DMS53 (cell line): Measurements from ENCODE around the gene OTOG.
A peak's percentile ranks its signal among the peaks of the same experiment; 100 is the strongest.

Experiments used
- DNase-seq: peaks from one replicate; lab custom pipeline; 2025; lab: John Stamatoyannopoulos, UW

OTOG gene, protein sequence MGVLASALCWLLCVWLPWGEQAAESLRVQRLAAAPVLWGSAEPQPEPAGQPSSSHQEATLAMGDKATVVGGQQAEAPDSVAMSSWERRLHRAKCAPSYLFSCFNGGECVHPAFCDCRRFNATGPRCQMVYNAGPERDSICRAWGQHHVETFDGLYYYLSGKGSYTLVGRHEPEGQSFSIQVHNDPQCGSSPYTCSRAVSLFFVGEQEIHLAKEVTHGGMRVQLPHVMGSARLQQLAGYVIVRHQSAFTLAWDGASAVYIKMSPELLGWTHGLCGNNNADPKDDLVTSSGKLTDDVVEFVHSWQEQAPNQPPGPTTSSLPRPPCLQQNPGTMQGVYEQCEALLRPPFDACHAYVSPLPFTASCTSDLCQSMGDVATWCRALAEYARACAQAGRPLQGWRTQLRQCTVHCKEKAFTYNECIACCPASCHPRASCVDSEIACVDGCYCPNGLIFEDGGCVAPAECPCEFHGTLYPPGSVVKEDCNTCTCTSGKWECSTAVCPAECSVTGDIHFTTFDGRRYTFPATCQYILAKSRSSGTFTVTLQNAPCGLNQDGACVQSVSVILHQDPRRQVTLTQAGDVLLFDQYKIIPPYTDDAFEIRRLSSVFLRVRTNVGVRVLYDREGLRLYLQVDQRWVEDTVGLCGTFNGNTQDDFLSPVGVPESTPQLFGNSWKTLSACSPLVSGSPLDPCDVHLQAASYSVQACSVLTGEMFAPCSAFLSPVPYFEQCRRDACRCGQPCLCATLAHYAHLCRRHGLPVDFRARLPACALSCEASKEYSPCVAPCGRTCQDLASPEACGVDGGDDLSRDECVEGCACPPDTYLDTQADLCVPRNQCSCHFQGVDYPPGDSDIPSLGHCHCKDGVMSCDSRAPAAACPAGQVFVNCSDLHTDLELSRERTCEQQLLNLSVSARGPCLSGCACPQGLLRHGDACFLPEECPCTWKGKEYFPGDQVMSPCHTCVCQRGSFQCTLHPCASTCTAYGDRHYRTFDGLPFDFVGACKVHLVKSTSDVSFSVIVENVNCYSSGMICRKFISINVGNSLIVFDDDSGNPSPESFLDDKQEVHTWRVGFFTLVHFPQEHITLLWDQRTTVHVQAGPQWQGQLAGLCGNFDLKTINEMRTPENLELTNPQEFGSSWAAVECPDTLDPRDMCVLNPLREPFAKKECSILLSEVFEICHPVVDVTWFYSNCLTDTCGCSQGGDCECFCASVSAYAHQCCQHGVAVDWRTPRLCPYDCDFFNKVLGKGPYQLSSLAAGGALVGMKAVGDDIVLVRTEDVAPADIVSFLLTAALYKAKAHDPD (N-terminal part only)

GRCh38 chr11:17547051-17547577 is at the start of gene OTOG:
Gene OTOG, plus strand, starts transcription at chr11:17547259. Its CDS starts 114 bp downstream, at chr11:17547373.
- DNase-seq, result peak; percentile 23

DNA sequence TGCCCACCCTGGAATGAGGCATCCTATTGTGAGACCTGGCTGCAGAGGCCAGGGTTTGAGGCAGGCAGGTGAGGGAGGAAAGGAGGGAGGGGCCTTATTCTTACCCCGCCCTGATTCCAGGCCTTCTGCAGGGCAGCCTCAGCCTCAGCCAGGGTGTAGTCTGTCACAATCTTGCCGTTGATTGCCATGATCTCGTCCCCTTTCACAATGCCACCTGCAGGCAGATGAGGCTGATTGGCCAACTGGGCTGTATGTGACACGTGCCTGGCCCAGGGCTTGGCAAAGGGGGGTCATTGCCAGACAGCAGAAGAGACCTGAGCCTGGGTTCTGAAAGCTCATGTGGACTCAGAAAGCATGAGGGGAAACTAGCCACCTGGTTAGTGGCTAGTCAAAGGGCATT is 49.0 kb upstream of the OTOG start:
- DNase-seq, result peak; percentile 86

GRCh38 chr11:17498475-17498874 is 48.6 kb upstream of the OTOG start:
- peak; percentile 69 for DNase-seq

DNA sequence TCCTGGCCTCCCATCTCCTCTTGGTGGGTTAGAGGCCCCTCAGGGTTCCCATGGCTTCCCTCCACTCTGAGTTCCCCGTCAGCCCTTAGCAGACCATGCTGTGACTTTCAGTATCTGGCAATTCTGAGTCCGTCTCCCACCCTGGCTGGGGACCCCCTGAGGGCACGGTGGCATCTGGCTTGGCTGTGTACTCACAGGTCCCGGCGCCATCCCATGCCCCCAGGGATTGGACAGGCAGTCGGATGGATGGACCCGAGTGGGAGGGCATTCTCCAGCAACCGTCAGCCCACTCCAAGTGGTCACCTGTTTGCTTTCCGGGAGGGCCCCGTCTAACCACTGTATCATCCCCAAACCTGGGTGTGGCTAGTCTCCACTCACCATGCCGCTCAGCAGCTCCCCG is 46.4 kb upstream of the OTOG start:
- no peak for DNase-seq

DNA sequence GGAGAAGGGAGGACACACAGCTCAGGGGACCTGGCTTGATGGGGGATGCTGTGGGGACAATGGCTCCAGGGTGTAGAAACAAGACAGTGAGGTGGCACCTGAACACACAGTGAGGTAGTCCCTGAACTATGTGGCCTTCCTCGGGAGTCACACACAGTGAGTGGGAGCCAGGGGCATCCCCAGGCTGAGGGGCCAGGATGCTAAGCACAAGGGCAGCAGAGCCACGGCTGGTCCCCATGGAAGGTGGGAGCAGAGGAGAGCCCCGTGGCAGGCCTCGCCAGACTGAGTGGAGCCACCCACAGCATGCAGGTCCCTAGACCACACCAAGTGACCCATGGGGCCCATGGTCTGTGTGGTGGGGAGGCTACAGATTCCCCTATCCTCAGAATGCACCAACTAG is 44.4 kb upstream of the OTOG start:
- DNase-seq, result no peak

- peak; percentile 93 for DNase-seq
Observed at GRCh38 chr11:17504330-17505107, 42.5 kb upstream of the OTOG start.

- no peak for DNase-seq
Observed at GRCh38 chr11:17505146-17505545, 41.9 kb upstream of the OTOG start.

- peak; percentile 14 for DNase-seq
Observed at GRCh38 chr11:17506314-17506713, 40.7 kb upstream of the OTOG start.

DNA sequence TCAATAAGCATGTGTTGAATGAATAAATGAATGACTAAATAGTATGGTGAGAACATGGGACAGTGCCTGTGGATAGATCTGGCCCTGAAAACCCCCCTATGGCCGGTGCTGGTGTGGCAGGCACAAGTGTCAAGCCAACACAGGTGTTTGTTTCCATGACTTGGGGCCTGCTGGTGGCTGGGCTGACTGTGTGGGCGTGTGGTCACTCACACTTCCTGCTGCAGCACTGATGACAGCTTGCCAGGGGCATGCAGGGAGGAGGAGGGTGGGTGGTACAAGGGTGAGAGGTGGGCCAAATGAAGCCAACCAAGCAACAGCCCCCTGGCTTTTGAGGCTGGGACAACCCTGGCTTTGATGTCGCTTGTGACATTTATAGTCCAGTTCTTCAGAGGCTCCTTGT is 40.1 kb upstream of the OTOG start:
- peak; percentile 24 for DNase-seq

DNA sequence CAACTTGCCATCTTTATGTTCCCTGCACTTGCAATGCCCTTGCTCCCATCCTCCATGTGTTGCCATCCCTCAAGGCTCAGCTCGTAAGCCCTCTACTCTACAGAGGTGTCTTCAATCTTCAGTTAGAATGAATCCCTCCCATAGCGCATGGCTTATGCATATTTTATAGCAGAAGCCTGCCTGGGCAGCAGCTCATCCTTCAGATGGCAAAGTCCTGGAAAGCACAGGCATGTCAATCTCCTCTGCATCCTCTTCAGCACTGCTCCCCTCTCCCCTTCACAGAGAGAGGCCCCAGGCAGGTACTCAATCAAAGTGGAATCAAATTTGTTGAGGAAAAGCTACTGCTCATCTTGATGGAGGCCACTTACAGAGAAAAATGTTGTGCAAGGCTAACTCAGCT is 39.3 kb upstream of the OTOG start:
- DNase-seq, result no peak

GRCh38 chr11:17508306-17508705 is 38.8 kb upstream of the OTOG start:
- no peak for DNase-seq

DNA sequence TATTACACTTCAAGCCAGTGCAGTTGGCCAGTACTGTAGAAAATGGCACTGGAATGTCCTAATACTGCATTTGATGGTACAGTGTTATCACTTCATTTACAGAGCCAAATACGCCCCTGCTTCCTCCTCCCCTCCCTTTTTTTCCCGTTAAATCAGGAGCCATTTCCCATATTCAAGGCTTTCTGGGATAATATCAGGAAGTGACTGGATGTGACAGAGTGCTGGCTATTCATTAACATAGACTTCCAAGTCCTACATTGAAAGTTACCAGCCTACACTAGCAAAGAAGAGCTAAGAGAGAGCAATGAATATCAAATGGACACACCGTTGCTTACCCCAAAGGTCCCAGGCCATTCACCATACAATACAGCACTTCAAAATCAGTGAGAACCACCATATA is 38.3 kb upstream of the OTOG start:
- DNase-seq, result no peak

GRCh38 chr11:17510507-17511206 is 36.4 kb upstream of the OTOG start:
- no peak for DNase-seq

GRCh38 chr11:17511571-17511970 is 35.5 kb upstream of the OTOG start:
- DNase-seq, result no peak

- DNase-seq, result no peak
Observed at GRCh38 chr11:17512101-17512500, 35.0 kb upstream of the OTOG start.

DNA sequence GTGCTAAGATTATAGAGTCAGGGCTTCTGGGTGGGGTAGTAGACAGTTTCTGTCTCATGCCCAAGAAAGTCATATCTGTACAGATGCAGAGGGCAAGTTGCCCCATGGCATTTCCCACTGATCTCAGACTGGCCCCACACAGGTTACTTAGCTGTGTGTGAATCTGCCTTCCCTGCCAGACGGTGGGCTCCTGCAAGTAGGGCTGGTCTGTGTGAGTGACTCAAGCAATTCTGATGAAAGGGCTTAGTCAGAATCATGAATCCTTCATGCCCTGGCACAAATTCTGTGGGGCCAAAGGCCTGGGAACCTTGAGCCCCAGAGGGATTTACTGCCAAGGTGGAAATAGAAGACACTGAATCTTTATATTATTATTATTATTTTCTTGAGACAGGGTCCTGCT is 33.2 kb upstream of the OTOG start:
- DNase-seq, result no peak

GRCh38 chr11:17514476-17514875 is 32.6 kb upstream of the OTOG start:
- DNase-seq, result no peak

DNA sequence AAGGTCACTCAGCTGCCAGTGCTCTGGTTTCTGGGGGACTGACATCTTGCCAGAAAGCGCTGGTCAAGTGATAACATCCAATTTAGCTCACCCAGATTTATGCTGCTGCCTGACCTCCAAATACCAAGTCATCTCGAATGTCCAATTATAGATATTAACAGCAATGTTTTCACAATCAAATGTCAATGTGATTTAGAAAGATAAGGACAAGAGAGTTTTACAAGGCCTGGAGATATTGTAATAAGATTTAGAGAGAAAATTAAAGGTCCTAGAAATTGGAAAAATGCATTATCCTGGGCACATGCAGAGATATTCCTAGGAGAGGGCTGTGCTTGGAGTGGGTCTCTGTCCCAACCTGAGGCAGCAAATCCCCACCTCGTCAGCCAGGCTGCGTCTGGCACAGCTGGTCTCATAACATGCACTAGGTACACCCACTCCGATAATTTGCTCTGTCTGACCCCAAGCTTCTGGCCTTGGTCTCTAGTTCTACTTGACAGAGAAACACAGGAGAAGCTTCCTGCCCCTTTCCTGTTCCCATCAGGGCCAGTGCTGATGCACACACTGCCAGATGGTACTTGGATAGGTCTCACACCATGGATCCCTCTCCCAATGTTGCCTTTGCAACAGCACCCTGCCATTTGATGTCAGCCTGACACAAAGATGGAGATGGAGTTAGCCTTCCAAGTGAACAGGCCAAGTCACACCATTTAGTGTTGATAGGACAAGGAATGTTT is 31.4 kb upstream of the OTOG start:
- no peak for DNase-seq

DNA sequence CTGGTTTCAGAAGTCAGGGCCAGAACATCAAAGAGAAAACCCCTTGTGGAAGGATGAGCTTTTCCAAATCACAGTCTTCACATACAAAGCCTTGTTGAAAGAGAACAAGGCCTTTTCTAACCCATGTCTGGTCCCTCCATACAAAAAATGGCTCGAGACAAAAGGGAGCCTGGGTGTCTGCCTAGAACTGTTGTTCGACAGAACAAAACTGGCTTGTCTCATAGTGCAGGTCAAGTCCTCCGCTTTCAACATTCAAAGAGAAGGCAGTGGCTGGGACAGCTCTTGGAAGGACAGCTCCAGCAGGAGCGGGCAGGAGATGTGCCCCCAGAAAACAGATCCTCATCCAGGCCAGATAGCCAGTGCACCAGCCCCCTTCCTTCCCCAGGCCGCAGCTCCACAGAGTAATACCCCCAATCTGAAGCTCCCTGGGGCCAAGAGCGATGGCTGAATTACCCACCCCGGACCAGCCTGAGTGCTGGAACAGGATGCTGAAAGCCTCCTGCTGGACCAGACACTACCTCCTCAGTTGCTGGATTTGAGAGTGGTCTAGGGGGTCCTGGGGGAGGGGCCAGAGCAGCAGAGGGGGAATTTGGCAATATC is 30.4 kb upstream of the OTOG start:
- no peak for DNase-seq
